DMS153 treated with DMSO at 0.1 percent for 48 hours (cell line): ENCODE measurements around the gene TOMM22.
"Not testable (repeated sequence)": the region's sequence is repeated elsewhere in the genome, so short reads cannot be mapped to it uniquely, and the experiment has no call there.

ENCODE experiments used
- DNase-seq: peaks from one replicate; lab custom pipeline; 2025; ENCODE audit not compliant: unreplicated experiment; lab: John Stamatoyannopoulos, UW

Gene TOMM22

GRCh38 chr22:38681582-38682335 lies at the start of gene TOMM22:
Gene TOMM22, plus strand, starts transcription at chr22:38681957. Its CDS starts 22 bp downstream, at chr22:38681979.
- DNase-seq, result peak; percentile 61

DNA sequence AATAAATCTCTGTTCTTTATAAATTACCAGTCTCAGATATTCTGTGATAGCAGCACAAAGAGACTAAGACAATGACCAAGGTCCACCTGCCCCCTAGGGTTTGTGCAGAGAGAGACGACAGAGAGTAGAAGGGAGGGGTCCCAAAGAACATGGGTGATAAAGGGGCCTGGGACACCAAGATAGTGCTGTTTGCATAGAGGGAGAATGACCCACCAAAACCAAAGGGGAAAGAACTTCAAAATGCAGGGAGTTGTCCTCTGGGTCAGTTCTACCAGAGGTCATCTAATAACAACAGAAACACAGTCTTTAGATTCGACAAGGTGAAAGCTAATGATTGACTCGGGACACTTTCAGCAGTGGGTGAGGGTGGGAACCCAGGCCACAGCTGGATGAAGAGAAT lies 49.2 kb upstream of the TOMM22 start:
- DNase-seq, result no peak

- DNase-seq, result no peak
Measured at GRCh38 chr22:38638216-38638615, 43.5 kb upstream of the TOMM22 start.

DNA sequence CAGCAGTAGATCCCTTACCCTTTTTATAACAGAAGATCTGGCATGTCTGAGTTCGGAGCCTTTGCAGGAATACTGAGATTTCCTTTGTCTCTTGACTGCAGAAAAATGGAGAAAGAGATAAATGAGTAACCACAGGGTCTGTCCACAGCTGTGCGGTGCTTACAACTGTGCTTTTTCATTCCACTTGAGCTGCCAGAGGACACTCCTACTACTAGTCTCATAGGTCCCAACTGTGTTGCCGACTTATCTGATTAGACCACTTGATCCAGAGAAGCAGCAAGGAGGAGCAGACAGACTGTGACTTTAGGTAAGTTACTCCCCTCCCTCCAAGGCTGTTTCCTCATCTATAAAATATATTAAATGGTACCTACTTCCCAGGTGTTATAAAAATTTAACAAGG lies 43.0 kb upstream of the TOMM22 start:
- no peak for DNase-seq

- no peak for DNase-seq
Measured at GRCh38 chr22:38641476-38642040, 40.2 kb upstream of the TOMM22 start.

GRCh38 chr22:38644245-38644644 lies 37.5 kb upstream of the TOMM22 start:
- DNase-seq, result not testable (repeated sequence)

DNA sequence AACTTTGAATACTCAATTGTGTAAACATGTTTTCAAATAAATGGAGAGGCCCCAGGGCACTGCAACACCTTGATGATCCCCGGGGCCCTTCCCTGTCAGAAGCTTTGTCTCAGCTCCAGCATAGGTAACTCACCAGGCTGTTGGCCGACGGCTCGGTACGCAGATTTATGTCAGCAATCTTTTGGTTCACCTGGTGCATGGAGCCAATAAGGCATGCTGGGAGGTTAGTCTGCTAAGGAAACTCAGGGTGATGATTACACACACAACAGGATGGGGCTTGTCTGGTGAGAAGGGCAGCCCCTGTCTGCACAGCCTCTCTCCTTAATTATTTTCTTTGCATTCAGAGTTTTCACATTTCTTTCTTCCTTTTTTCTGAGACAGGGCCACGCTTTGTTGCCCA lies 36.3 kb upstream of the TOMM22 start:
- no peak for DNase-seq

GRCh38 chr22:38649841-38650522 lies 31.8 kb upstream of the TOMM22 start:
- peak; percentile 21 for DNase-seq

DNA sequence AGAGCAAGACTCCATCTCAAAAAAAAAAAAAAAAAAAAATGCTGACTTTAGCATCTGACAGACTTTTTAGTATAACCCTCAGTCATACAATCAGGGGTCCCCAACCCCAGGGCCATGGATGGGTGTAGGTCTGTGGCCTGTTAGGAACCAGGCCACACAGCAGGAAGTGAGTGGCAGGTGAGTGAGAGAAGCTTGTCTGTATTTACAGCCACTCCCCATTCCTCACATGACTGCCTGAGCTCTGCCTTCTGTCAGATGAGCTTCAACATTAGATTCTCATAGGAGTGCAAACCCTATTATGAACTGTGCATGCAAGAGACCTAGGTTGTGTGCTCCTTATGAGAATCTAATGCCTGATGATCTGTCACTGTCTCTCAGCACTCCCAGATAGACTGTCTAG lies 28.9 kb upstream of the TOMM22 start:
- DNase-seq, result no peak

- no peak for DNase-seq
Measured at GRCh38 chr22:38653741-38654140, 28.0 kb upstream of the TOMM22 start.

GRCh38 chr22:38655519-38656255 lies 26.1 kb upstream of the TOMM22 start:
- DNase-seq, result peak; percentile 30

DNA sequence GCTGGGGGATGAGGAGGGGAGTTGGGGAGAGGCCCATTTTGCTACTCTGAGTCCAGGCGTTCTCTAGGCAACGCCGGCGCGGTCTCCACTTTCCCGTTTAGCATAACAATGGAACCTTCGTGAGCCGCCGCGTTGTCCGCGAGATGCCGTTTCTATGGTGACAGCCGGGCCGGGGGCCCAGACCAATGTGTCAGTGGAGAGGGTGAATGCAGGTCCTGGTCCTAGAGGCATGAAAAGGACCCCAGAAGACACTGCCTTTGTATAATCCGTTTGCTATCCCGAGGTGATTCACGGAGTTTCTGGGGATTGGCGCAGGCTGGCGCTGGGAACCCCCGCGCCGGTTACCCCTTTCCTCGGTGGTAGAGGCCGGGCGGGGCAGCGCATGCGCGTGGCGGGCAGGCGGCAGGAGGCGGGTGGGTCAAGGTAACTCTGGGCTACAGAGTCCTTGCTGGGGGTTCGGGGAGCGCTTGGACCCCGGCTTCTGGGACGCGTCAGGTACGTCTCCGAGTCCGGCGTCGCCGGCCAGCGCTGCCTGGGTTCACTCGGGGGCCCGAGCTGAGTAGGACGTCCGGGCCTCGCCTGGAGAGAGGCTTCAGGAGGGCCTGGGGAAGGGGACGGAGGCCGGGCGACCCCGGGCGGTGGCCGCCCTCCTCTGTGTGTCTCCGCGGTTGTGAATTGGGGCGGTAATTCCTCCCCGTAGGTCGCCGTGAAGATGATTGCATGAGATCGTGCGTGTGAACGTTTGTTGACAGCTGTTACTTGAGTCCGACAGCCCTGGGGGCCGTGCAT lies 25.3 kb upstream of the TOMM22 start, which contains the start of the genes CBY1 and FAM227A:
Gene CBY1 (plus strand): TSS at position 383 of the 789 bp plus-strand sequence. CDS start 11,417 bp downstream, outside the sequence.
Gene FAM227A (minus strand): TSS at position 137 of the 789 bp plus-strand sequence. CDS start 6,224 bp downstream, outside the sequence.
- peak; percentile 75 for DNase-seq

GRCh38 chr22:38657045-38657909 lies 24.5 kb upstream of the TOMM22 start:
- peak; percentile 20 for DNase-seq

DNA sequence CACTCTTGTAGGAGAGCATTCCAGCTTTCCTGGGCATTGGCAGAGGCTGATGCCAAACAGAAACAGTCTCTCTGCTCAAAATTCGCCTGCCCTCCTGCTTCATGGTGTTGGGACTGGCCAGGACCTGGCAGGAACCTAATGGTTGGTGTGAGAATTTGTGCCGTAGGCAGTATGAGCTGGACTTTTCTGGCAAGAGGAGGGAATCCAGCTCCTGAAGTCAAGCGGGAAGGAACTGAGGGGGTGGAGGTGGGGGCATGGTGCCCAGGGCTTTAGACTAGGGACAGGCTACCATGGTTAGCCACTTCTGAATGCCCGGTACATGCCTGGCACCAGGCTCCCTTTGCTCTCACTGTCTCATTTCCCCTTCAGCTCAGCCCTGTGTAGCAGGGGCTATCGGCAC lies 6.9 kb upstream of the TOMM22 start:
- no peak for DNase-seq

DNA sequence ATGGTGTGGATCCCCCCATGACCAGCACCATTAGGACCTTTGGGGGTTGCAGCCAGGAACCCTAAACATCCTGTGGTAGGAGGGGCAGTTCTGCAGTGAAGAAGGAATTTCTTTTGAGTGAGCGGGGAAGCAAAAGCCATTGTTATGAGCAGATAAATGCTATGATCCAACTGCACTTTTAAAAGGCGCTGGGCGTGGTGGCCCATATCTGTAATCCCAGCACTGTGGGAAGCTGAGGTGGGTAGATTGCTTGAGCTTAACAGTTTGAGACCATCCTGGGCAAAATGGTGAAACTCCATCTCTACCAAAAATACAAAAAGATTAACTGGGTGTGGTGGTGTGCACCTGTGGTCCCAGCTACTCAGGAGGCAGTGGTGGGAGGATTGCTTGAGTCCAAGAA lies 5.9 kb upstream of the TOMM22 start:
- DNase-seq, result no peak

DNA sequence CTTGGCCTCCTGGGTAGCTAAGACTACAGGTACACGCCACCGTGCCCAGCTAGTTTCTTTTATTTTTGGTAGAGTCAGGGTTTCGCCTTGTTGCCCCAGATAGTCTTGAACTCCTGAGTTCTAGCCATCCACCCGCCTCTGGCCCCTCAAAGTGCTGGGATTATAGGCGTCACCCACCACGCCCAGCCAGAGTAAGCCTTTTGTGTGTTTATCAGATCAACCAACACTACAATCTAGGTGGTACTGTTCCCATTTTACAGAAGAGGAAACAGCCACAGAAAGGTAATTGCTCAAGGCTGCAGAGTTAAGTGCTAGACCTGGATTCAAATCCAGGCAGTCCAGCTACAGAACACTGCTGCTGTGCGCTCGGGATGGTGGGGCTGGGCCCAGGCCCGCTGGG lies 3.1 kb downstream of the TOMM22 start:
- DNase-seq, result no peak

GRCh38 chr22:38685761-38686160 lies 4.0 kb downstream of the TOMM22 start:
- no peak for DNase-seq

- DNase-seq, result no peak
Measured at GRCh38 chr22:38689651-38690050, 7.9 kb downstream of the TOMM22 start.

- no peak for DNase-seq
Measured at GRCh38 chr22:38694049-38694448, 12.3 kb downstream of the TOMM22 start.
